GM21619 (cell line): ENCODE data around the gene CD24.
A peak's percentile ranks its signal among the peaks of the same experiment; 100 is the strongest.
"Not testable (repeated sequence)": the region's sequence is repeated elsewhere in the genome, so short reads cannot be mapped to it uniquely, and the experiment has no call there.

ENCODE experiments used
- ATAC-seq: cut with Tn5 transposase; IDR thresholded peaks from one replicate; pipeline ENCODE4 v1.9.1; 2021; ENCODE audit not compliant: unreplicated experiment

The CD24 gene

GRCh38 chr6:106974336-106974998 is at the start of gene CD24:
CD24 (minus strand) TSS chr6:106974729; CDS start chr6:106974646, 83 bp downstream.
- peak; percentile 15 for ATAC-seq

GRCh38 chr6:107021446-107022185 is 47.1 kb upstream of the CD24 start:
- ATAC-seq = no peak

- ATAC-seq = no peak
Observed at GRCh38 chr6:107020239-107020638, 45.7 kb upstream of the CD24 start.

- ATAC-seq = not testable (repeated sequence)
Observed at GRCh38 chr6:107019628-107020027, 45.1 kb upstream of the CD24 start.

GRCh38 chr6:107019047-107019446 is 44.5 kb upstream of the CD24 start:
- no peak for ATAC-seq

- no peak for ATAC-seq
Observed at GRCh38 chr6:107009499-107009898, 35.0 kb upstream of the CD24 start.

GRCh38 chr6:106997392-106998158 is 23.0 kb upstream of the CD24 start:
- ATAC-seq = no peak

- no peak for ATAC-seq
Observed at GRCh38 chr6:106995640-106996039, 21.1 kb upstream of the CD24 start.

GRCh38 chr6:106989737-106990136 is 15.2 kb upstream of the CD24 start:
- ATAC-seq = not testable (repeated sequence)

GRCh38 chr6:106988664-106989063 is 14.1 kb upstream of the CD24 start:
- ATAC-seq = no peak

- no peak for ATAC-seq
Observed at GRCh38 chr6:106981926-106982325, 7.4 kb upstream of the CD24 start.

GRCh38 chr6:106980926-106981325 is 6.4 kb upstream of the CD24 start:
- ATAC-seq = no peak

- ATAC-seq = no peak
Observed at GRCh38 chr6:106979435-106979884, 4.9 kb upstream of the CD24 start.

GRCh38 chr6:106977246-106977645 is 2.7 kb upstream of the CD24 start:
- no peak for ATAC-seq

- no peak for ATAC-seq
Observed at GRCh38 chr6:106976270-106976669, 1.7 kb upstream of the CD24 start.

- no peak for ATAC-seq
Observed at GRCh38 chr6:106975738-106976064, 1.2 kb upstream of the CD24 start.

GRCh38 chr6:106974999-106975737 is 639 bp upstream of the CD24 start:
- ATAC-seq = peak; percentile 61

- ATAC-seq = peak; percentile 6
Observed at GRCh38 chr6:106973836-106974335, 643 bp downstream of the CD24 start.

GRCh38 chr6:106973018-106973835 is 1.3 kb downstream of the CD24 start:
- no peak for ATAC-seq

GRCh38 chr6:106972500-106972899 is 2.0 kb downstream of the CD24 start:
- ATAC-seq = no peak
